Head of caudate nucleus (tissue), 42 donors: Measurements from ENCODE around the gene CD248.
"Not testable (repeated sequence)": the region's sequence is repeated elsewhere in the genome, so short reads cannot be mapped to it uniquely, and the experiment has no call there.

Experiments
- DNase-seq, 42 donors: peaks; one replicate each; pipeline versions ENCODE4 v3.0.0 to v3.0.0-alpha.2; 2020 to 2021; ENCODE audit warnings: mixed read lengths in 7 of 42
- intact Hi-C: fragments of 100-400 bp; cut with DNase I; formaldehyde crosslinking; loops from one replicate; pipeline ENCODE4 v1.15.0; 2022

CD248 gene

GRCh38 chr11:66316849-66317251 is at the start of gene CD248:
TSS of gene CD248 (minus strand) at chr11:66317044. CDS start at chr11:66317027, 17 bp downstream.
- peak in 2 of 42 donors; percentile 28 to 45 for DNase-seq
- intact Hi-C loops = no loop called here

- DNase-seq = no peak
- intact Hi-C loops = no loop called here
Measured at GRCh38 chr11:66365711-66366619, 49.1 kb upstream of the CD248 start.

- no peak for DNase-seq
Measured at GRCh38 chr11:66365166-66365565, 48.3 kb upstream of the CD248 start.

GRCh38 chr11:66363805-66364535 is 47.1 kb upstream of the CD248 start:
- intact Hi-C loops = no loop called here
- DNase-seq = peak in 27 of 42 donors; percentile 12 to 70 (median 47)

More at GRCh38 chr11:66365166-66365565, 48.3 kb upstream of the CD248 start:
- intact Hi-C loops = no loop called here

GRCh38 chr11:66363187-66363601 is 46.4 kb upstream of the CD248 start:
- no peak for DNase-seq
- intact Hi-C loops = no loop called here

- intact Hi-C loops = no loop called here
- no peak for DNase-seq
Measured at GRCh38 chr11:66362481-66363147, 45.8 kb upstream of the CD248 start.

- intact Hi-C loops = no loop called here
- no peak for DNase-seq
Measured at GRCh38 chr11:66361502-66361941, 44.7 kb upstream of the CD248 start.

GRCh38 chr11:66360406-66361073 is 43.7 kb upstream of the CD248 start:
- DNase-seq = no peak
- intact Hi-C loops = no loop called here

- DNase-seq = no peak
- intact Hi-C loops = no loop called here
Measured at GRCh38 chr11:66359662-66360087, 42.8 kb upstream of the CD248 start.

GRCh38 chr11:66350560-66351235 is 33.9 kb upstream of the CD248 start:
- intact Hi-C loops, DNase-seq: not testable (repeated sequence)

GRCh38 chr11:66349084-66349386 is 32.2 kb upstream of the CD248 start:
- intact Hi-C loops = no loop called here
- DNase-seq = no peak

- intact Hi-C loops = no loop called here
- DNase-seq = peak; percentile 70 to 95 (median 84)
Measured at GRCh38 chr11:66347425-66348276, 30.8 kb upstream of the CD248 start, which contains the start of gene B4GAT1. TSS of gene B4GAT1 (minus strand) at chr11:66347629. CDS start at chr11:66347545, 84 bp downstream.

GRCh38 chr11:66346476-66347424 is 29.9 kb upstream of the CD248 start:
- DNase-seq = peak in 2 of 42 donors; percentile 23 to 33
- intact Hi-C loops = no loop called here

GRCh38 chr11:66345316-66345649 is 28.4 kb upstream of the CD248 start:
- intact Hi-C loops = no loop called here
- DNase-seq = no peak

GRCh38 chr11:66344550-66345315 is 27.9 kb upstream of the CD248 start, which contains the start of gene BRMS1:
TSS of gene BRMS1 (minus strand) at chr11:66345104. CDS start at chr11:66342234, 2,870 bp downstream.
- peak; percentile 96 to 100 (median 98) for DNase-seq
- intact Hi-C loops = no loop called here

- no peak for DNase-seq
- intact Hi-C loops = no loop called here
Measured at GRCh38 chr11:66343176-66343575, 26.3 kb upstream of the CD248 start.
